Peyer's patch (tissue), 4 donors: ENCODE measurements around the gene BTG4.

ENCODE experiments used
- POLR2A ChIP-seq, 2 donors: fragments of 450-650 bp; IDR thresholded peaks; one replicate each; pipeline ENCODE4 v1.5.1; 2017; ENCODE audit warnings: antibody characterized with exemption in 2 of 2, mild to moderate bottlenecking in 2 of 2, moderate library complexity in 2 of 2
- TF ChIP-seq, protein P1 (sequence below), 6 experiments: fragments of 450-650 bp in 4 of 6; fragments of 200-600 bp in 2 of 6; sonication (generic) in 1 of 6; IDR thresholded peaks; one replicate each; pipeline ENCODE4 v1.5.1; 2017 to 2019; ENCODE audit warnings: antibody characterized with exemption in 6 of 6, mild to moderate bottlenecking in 3 of 6, moderate library complexity in 1 of 6

DNA sequence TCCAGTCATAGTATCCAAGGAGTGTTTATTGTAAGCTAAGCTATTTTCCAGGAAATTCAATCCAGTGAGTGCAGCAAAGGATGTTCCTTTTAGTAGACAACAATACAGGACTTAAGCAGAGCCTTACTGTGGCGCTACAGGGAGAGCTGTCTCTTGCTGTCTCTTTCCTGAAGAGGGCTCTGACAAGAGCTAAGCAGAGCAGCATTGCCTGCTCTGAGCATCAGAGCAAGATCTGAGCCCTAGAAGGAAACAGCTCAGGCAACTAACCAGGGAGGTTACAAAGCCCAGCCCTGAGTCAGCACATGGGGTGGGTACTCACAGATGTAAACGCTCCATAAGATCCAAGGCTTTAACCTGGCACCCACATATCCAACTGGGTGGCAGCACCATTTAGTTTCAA lies 36.3 kb upstream of the BTG4 start:
- TF ChIP-seq, protein P1, sequence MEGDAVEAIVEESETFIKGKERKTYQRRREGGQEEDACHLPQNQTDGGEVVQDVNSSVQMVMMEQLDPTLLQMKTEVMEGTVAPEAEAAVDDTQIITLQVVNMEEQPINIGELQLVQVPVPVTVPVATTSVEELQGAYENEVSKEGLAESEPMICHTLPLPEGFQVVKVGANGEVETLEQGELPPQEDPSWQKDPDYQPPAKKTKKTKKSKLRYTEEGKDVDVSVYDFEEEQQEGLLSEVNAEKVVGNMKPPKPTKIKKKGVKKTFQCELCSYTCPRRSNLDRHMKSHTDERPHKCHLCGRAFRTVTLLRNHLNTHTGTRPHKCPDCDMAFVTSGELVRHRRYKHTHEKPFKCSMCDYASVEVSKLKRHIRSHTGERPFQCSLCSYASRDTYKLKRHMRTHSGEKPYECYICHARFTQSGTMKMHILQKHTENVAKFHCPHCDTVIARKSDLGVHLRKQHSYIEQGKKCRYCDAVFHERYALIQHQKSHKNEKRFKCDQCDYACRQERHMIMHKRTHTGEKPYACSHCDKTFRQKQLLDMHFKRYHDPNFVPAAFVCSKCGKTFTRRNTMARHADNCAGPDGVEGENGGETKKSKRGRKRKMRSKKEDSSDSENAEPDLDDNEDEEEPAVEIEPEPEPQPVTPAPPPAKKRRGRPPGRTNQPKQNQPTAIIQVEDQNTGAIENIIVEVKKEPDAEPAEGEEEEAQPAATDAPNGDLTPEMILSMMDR (IDR thresholded peaks at IDR 0.05): no peak
- TF ChIP-seq POLR2A (IDR thresholded peaks at IDR 0.05): no peak
